Activated naive CD8-positive, alpha-beta T cell treated with anti-CD3 and anti-CD28 coated beads for 36 hours (primary cell): ENCODE measurements around the gene MAP3K5. TPM values are rescaled to one million over a fixed set of nuclear protein-coding genes. Genes with fewer than 3 reads are reported as not detected.

Experiments
- DNase-seq: peaks from one replicate; pipeline ENCODE4 v3.0.0; 2021
- H3K27ac Mint-ChIP-seq: one replicate; pipeline ENCODE4 v1.8.0; 2022; ENCODE audit warnings: mild to moderate bottlenecking, moderate library complexity, mixed read lengths
- H3K27me3 Mint-ChIP-seq: one replicate; pipeline ENCODE4 v1.8.0; 2022; ENCODE audit warnings: mild to moderate bottlenecking, mixed read lengths
- H3K36me3 Mint-ChIP-seq: one replicate; pipeline ENCODE4 v1.8.0; 2021; ENCODE audit warnings: mild to moderate bottlenecking, mixed read lengths
- H3K4me1 Mint-ChIP-seq: one replicate; pipeline ENCODE4 v1.8.0; 2021; ENCODE audit warnings: mixed read lengths
- H3K4me3 Mint-ChIP-seq: one replicate; pipeline ENCODE4 v1.8.0; 2022; ENCODE audit warnings: mild to moderate bottlenecking, moderate library complexity, mixed read lengths
- H3K9me3 Mint-ChIP-seq: one replicate; pipeline ENCODE4 v1.8.0; 2022; ENCODE audit warnings: mixed read lengths
- total RNA-seq, 2 experiments: library from RNA; stranded (reverse); gene quantifications; one replicate each; pipeline ENCODE4 v1.2.3, GENCODE V29; 2021

MAP3K5 gene
- total RNA-seq, 2 experiments from 2014 or later = 3.5 to 3.9 TPM

DNA sequence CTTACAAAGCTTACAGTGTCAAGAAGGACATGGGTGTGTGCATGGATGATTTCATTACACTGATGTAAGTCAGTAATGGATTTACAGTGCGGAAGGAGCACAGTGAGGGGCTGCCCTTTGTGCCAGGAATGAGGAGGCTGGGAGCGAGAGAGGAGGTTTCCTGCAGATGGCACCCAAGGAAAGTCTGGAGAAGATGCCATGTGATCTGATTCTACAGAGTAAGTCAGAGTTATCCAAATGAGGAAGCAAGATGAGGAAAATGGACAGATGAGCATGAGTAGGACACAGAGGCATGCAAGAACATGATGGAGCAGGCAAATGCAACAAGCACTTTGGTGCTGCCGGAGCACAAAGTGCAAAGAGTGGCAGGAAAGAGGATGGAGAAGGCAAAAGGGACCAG is 271.8 kb downstream of the MAP3K5 start:
- H3K4me1 Mint-ChIP-seq = peaks cover 10% of the 10 kb centered on the region

DNA sequence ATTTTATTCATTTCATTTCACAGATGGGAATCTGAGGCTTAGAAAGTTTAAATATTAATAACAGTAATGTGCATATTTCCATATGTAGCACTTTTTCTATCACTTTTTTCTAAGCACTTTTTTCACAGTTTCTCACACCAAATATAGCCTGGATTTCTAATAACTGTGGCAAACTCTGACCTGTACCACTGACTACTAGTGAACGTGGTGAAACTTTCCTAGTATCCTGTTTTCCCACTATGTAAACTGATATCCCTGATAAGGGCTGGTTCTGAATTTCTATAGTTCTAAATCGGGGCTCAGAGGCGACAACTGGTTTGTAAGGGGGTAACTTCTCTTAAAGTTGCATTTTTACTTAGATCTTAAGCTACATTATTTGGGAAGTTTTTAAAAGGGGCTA is 274.7 kb downstream of the MAP3K5 start:
- Mint-ChIP-seq H3K4me1 (no peaks in the 10 kb centered on the region), H3K27me3 (peaks cover 4% of the 10 kb centered on the region), H3K4me3 (no peak overlapping the region), H3K27ac (no peak overlapping the region), H3K9me3 (no peaks in the 10 kb centered on the region), H3K36me3 (no peaks in the 10 kb centered on the region)
- no peak for DNase-seq

More for the DNA sequence above, 271.8 kb downstream of the MAP3K5 start:
- DNase-seq = no peak
- H3K36me3 Mint-ChIP-seq = no peaks in the 10 kb centered on the region
- H3K27me3 Mint-ChIP-seq = peaks cover 9% of the 10 kb centered on the region
- H3K4me3 Mint-ChIP-seq = no peak overlapping the region
- no peaks in the 10 kb centered on the region for H3K9me3 Mint-ChIP-seq
- H3K27ac Mint-ChIP-seq = no peak overlapping the region

DNA sequence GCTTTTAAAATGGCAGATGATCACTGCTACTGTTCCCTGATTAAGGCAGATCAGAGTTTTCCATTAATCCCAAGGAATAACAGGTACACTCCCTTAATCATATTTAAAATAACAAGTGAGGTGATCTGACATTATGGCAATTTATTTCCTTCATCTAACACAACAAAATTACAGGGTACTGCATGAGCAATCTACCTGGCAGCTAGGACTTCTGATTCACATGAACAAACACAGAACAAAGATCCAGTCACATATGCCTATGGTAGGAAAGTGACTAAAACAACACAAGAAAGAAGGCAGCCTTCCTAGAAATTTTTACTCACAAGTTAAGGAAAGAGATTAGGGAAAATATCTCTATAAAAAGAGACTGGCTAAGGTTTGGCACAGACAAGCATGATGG is 275.3 kb downstream of the MAP3K5 start:
- no peak for DNase-seq
- H3K4me1 Mint-ChIP-seq = no peaks in the 10 kb centered on the region
- H3K36me3 Mint-ChIP-seq = no peaks in the 10 kb centered on the region
- H3K27ac Mint-ChIP-seq = no peak overlapping the region
- no peaks in the 10 kb centered on the region for H3K27me3 Mint-ChIP-seq
- no peak overlapping the region for H3K4me3 Mint-ChIP-seq
- H3K9me3 Mint-ChIP-seq = no peaks in the 10 kb centered on the region

DNA sequence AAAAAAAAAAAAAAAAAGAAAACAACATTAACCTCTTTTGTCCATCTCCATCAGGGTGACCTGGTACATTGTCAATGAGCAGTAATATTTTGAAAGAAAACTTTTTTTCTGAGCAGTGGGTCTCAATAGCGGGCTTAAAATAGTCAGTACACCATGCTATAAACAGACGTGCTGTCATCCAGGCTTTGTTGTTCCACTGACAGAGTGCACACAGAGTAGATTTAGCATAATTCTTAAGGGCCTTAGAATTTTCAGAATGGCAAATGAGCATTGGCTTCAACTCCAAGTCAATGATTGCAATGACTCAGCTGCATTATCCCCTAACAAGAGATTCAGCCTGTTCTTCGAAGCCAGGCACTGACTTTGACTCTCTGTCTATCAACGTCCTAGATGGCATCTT is 277.7 kb downstream of the MAP3K5 start:
- no peak overlapping the region for H3K27ac Mint-ChIP-seq
- peaks cover 16% of the 10 kb centered on the region for H3K4me1 Mint-ChIP-seq
- H3K9me3 Mint-ChIP-seq = no peaks in the 10 kb centered on the region
- no peaks in the 10 kb centered on the region for H3K36me3 Mint-ChIP-seq
- no peak for DNase-seq
- no peak overlapping the region for H3K4me3 Mint-ChIP-seq
- no peaks in the 10 kb centered on the region for H3K27me3 Mint-ChIP-seq

DNA sequence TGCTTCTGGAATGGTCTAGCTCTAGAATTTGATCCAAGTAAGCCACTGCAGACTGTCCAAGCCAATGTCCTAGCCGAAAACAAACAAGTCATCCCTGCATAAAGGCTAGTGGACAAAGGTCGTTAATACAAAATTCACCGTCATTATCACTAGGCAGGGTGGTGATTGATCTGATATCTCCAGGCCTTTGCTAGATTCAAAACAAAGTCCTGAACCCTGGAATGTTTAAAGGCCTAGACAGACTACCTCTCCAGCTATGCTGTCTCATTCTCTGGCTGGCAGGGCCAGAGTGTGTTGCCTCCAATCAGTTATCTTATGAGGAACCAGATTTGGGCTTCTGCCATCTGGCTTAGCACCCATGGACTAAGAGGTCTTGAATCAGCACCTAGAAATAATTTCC is 280.4 kb downstream of the MAP3K5 start:
- Mint-ChIP-seq H3K9me3 (no peaks in the 10 kb centered on the region), H3K4me1 (peaks cover 17% of the 10 kb centered on the region), H3K36me3 (no peaks in the 10 kb centered on the region), H3K27me3 (peaks cover 3% of the 10 kb centered on the region), H3K4me3 (no peak overlapping the region), H3K27ac (no peak overlapping the region)
- DNase-seq = no peak

DNA sequence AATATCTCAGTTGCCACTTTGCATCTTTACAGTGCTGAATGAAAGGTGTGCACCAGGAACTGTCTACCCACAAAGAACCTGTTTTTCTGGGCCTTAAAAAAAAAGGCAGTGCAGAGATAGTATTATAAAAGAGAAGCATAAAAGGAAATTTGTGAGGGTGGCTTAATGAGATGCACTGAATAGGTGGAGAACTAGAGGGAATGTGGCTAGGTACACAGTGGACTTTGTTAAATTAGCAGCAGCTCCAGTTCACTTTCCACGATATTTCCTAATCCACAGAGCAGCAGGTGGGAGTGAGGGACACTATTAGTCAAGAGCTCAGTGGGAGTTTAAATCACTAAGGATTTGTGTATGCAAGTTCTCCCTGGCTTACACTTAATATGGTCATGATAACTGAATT is 280.9 kb downstream of the MAP3K5 start:
- H3K4me1 Mint-ChIP-seq = peaks cover 17% of the 10 kb centered on the region
- no peak overlapping the region for H3K27ac Mint-ChIP-seq
- H3K4me3 Mint-ChIP-seq = no peak overlapping the region
- no peaks in the 10 kb centered on the region for H3K36me3 Mint-ChIP-seq
- peaks cover 4% of the 10 kb centered on the region for H3K27me3 Mint-ChIP-seq
- DNase-seq = no peak
- no peaks in the 10 kb centered on the region for H3K9me3 Mint-ChIP-seq

DNA sequence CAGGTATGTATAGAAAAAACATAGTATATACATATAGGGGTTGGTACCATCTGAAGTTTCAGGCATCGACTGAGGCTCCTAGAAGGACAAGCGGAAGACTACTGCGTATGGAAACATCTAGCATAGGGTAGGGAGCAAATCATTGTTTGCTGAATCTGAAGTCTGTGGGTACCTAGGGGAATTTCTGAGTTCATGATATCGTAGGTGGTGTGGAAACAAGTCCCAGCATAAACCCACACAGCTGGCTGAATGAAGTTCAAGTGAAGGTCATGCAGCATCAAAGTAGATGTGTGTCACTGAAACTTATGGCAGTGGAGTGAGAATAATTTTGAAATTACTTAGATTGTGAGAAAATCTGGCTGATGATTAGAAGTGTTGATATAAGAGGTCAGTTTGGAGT is 281.5 kb downstream of the MAP3K5 start:
- DNase-seq = peak; percentile 32
- Mint-ChIP-seq H3K4me3 (no peak overlapping the region), H3K27me3 (peaks cover 4% of the 10 kb centered on the region), H3K36me3 (no peaks in the 10 kb centered on the region), H3K9me3 (no peaks in the 10 kb centered on the region), H3K27ac (peak overlapping the region; percentile 38), H3K4me1 (peaks cover 17% of the 10 kb centered on the region)

DNA sequence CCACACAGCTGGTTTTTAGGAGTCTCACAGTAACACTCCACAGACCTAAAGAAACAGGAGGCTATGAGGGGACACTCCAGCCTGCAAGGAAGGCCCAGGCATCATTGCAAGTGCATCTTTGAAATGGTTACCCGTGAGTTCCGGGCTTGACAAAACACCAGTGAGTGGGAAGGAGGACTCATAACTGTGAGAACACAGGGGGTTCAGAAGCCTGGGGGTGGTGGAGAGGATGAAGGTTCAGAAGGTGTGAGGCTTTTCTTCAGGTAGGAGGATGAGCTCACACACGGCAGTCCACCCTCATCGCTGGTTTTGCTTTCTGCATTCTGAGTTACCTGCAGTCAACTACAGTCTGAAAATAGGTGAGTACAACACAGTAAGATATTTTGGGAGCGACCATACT is 282.0 kb downstream of the MAP3K5 start:
- peaks cover 17% of the 10 kb centered on the region for H3K4me1 Mint-ChIP-seq
- H3K9me3 Mint-ChIP-seq = no peaks in the 10 kb centered on the region
- peaks cover 4% of the 10 kb centered on the region for H3K27me3 Mint-ChIP-seq
- peak overlapping the region; percentile 52 for H3K27ac Mint-ChIP-seq
- no peak overlapping the region for H3K4me3 Mint-ChIP-seq
- DNase-seq = peak; percentile 8
- no peaks in the 10 kb centered on the region for H3K36me3 Mint-ChIP-seq

DNA sequence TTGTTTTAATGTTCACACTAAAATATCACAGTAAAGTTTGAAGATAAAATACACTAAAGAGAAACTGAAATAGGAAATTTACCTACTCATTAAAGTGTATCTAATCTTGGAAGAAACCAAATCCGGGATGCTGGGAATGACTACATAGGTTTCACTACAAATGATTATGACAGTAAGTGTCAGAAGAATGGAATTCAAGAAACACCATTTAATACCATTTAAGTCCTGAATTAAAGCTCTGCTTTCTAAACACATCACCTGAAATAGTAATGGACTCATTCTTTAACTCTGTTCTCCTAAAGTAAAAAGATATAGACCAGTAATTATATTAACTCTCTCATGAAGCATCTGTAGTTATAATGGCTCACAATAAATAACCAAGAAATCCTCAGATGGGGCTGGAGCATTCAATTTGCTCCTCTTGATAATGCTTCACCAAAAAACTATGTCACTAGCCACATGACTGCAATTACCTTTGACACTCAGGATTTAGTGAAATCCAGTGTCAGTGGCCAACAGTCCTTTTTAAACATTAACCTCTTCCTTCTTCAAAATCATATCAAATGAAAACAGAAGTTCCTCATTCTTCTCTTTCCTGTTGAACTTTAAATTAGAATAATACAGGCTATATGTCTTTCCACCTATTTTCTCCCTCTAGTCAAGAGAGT is 283.4 kb downstream of the MAP3K5 start:
- Mint-ChIP-seq H3K9me3 (no peaks in the 10 kb centered on the region), H3K27me3 (peaks cover 4% of the 10 kb centered on the region), H3K27ac (no peak overlapping the region), H3K4me1 (peaks cover 17% of the 10 kb centered on the region), H3K36me3 (no peaks in the 10 kb centered on the region), H3K4me3 (no peak overlapping the region)
- no peak for DNase-seq

Other genes with a start within 250 kb of the MAP3K5 start
- 1 to 10 TPM in 1 of 2 experiments, under 1 TPM in 1; 0.78 to 1.0 TPM for gene MAP7, start 242.1 kb downstream of the MAP3K5 start, total RNA-seq
- gene PEX7, start 30.1 kb upstream of the MAP3K5 start, total RNA-seq = 1 to 10 TPM; 4.7 to 6.1 TPM
- not detected for gene SLC35D3, start 129.8 kb upstream of the MAP3K5 start, total RNA-seq